Stimulated activated CD8-positive, alpha-beta memory T cell treated with anti-CD3 and anti-CD28 coated beads, Interleukin-7, amount 100 ng/mL, for 24 hours (primary cell): ENCODE data around the gene PUM1.
A peak's percentile ranks its signal among the peaks of the same experiment; 100 is the strongest.
"Not testable (repeated sequence)": the region's sequence is repeated elsewhere in the genome, so short reads cannot be mapped to it uniquely, and the experiment has no call there.

Experiments
- DNase-seq: peaks from one replicate; pipeline ENCODE4 v3.0.0-alpha.2; 2020; ENCODE audit warnings: low read depth

Gene PUM1

GRCh38 chr1:31065310-31066217 is at the start of gene PUM1:
Gene PUM1, minus strand, starts transcription at chr1:31065717. Its CDS starts 6,151 bp downstream, at chr1:31059566.
- peak; percentile 96 for DNase-seq

GRCh38 chr1:31112266-31112935 is 46.9 kb upstream of the PUM1 start:
- no peak for DNase-seq

- no peak for DNase-seq
Measured at GRCh38 chr1:31111290-31111951, 45.9 kb upstream of the PUM1 start.

- no peak for DNase-seq
Measured at GRCh38 chr1:31110846-31111245, 45.3 kb upstream of the PUM1 start.

- DNase-seq: no peak
Measured at GRCh38 chr1:31108861-31109260, 43.3 kb upstream of the PUM1 start.

GRCh38 chr1:31105646-31106045 is 40.1 kb upstream of the PUM1 start:
- no peak for DNase-seq

- DNase-seq: no peak
Measured at GRCh38 chr1:31102501-31102950, 37.0 kb upstream of the PUM1 start.

- no peak for DNase-seq
Measured at GRCh38 chr1:31101147-31101502, 35.6 kb upstream of the PUM1 start.

- no peak for DNase-seq
Measured at GRCh38 chr1:31099293-31100032, 33.9 kb upstream of the PUM1 start.

- no peak for DNase-seq
Measured at GRCh38 chr1:31095985-31096384, 30.5 kb upstream of the PUM1 start.

GRCh38 chr1:31095298-31095981 is 29.9 kb upstream of the PUM1 start:
- DNase-seq: no peak

GRCh38 chr1:31088081-31088480 is 22.6 kb upstream of the PUM1 start:
- not testable (repeated sequence) for DNase-seq

- no peak for DNase-seq
Measured at GRCh38 chr1:31084782-31085569, 19.5 kb upstream of the PUM1 start.

GRCh38 chr1:31082385-31082784 is 16.9 kb upstream of the PUM1 start:
- no peak for DNase-seq

- DNase-seq: no peak
Measured at GRCh38 chr1:31073044-31073443, 7.5 kb upstream of the PUM1 start.

GRCh38 chr1:31072304-31072746 is 6.8 kb upstream of the PUM1 start:
- DNase-seq: no peak

GRCh38 chr1:31069392-31069791 is 3.9 kb upstream of the PUM1 start:
- DNase-seq: no peak

- DNase-seq: peak; percentile 3
Measured at GRCh38 chr1:31064718-31065309, 703 bp downstream of the PUM1 start.

GRCh38 chr1:31064111-31064717 is 1.3 kb downstream of the PUM1 start:
- no peak for DNase-seq

GRCh38 chr1:31063631-31064030 is 1.9 kb downstream of the PUM1 start:
- DNase-seq: no peak
